Kidney (tissue), 14 donors: ENCODE measurements around the gene EPHA2. TPM values are rescaled to one million over a fixed set of nuclear protein-coding genes. Genes with fewer than 3 reads are reported as not detected.
A peak's percentile ranks its signal among the peaks of the same experiment; 100 is the strongest.

ENCODE experiments used
- DNase-seq, 5 donors: peaks; one replicate each; pipeline ENCODE4 v3.0.0-alpha.2; 2013 to 2020
- FAIRE-seq: peaks from 2 replicates; lab custom pipeline; 2012; peaks lifted over from hg19 to GRCh38; lab: Jason Lieb, UNC
- H3K27ac ChIP-seq, 2 donors: one replicate each; pipeline ENCODE4 v1.7.0; 2013; ENCODE audit warnings: low read depth in 2 of 2, low read length in 2 of 2, inconsistent platforms in 1 of 2
- H3K27me3 ChIP-seq: one replicate; pipeline ENCODE4 v1.7.1; 2013; ENCODE audit warnings: low read length, inconsistent platforms; ENCODE audit not compliant: control insufficient read depth, insufficient read depth
- H3K36me3 ChIP-seq, 3 donors: one replicate each; pipeline versions ENCODE4 v1.7.0 to v1.7.1; 2013; ENCODE audit warnings: low read length in 3 of 3, control low read depth in 1 of 3, inconsistent platforms in 1 of 3; ENCODE audit not compliant: insufficient read depth in 3 of 3, control insufficient read depth in 2 of 3
- H3K4me1 ChIP-seq, 3 donors: one replicate each; pipeline versions ENCODE4 v1.7.0 to v1.7.1; 2013; ENCODE audit warnings: low read length in 3 of 3, inconsistent platforms in 1 of 3, low read depth in 1 of 3; ENCODE audit not compliant: control insufficient read depth in 2 of 3, insufficient read depth in 2 of 3
- H3K4me3 ChIP-seq, 3 donors: one replicate each; pipeline versions ENCODE4 v1.7.0 to v1.8.1; 2013; ENCODE audit warnings: low read length in 3 of 3, control low read depth in 1 of 3, inconsistent platforms in 1 of 3
- H3K9ac ChIP-seq, 3 donors: one replicate each; pipeline versions ENCODE4 v1.7.0 to v1.7.1; 2013; ENCODE audit warnings: low read length in 3 of 3, control low read depth in 1 of 3, inconsistent platforms in 1 of 3
- H3K9me3 ChIP-seq, 3 donors: one replicate each; pipeline versions ENCODE4 v1.7.0 to v1.7.1; 2013; ENCODE audit warnings: low read length in 3 of 3, control low read depth in 1 of 3, inconsistent platforms in 1 of 3; ENCODE audit not compliant: control insufficient read depth in 2 of 3, insufficient read depth in 1 of 3
- CTCF ChIP-seq: IDR thresholded peaks from 3 replicates; pipeline ENCODE4 v1.5.1; 2012; ENCODE audit warnings: mild to moderate bottlenecking, moderate library complexity, borderline replicate concordance; ENCODE audit not compliant: insufficient read depth; ENCODE audit errors: extremely low read depth
- intact Hi-C: fragments of 100-400 bp; cut with DNase I; formaldehyde crosslinking; loops from one replicate; pipeline ENCODE4 v1.11.1; 2022
- polyA plus RNA-seq: library from polyadenylated mRNA; stranded (reverse); fragments of 350-450 nt; fragmentation: Illumina TruSeq; extraction: RNeasy Lipid Tissue Mini Kit (QIAGEN cat#74804); gene quantifications from one replicate; pipeline ENCODE4 v1.2.3, GENCODE V29; 2014; ENCODE audit warnings: low read depth, low replicate concordance; ENCODE audit not compliant: insufficient read depth
- total RNA-seq: library from RNA; stranded (reverse); fragmentation: NEBNext Ultra II Directional; extraction: Animal tissue kit (Norgen Biotek cat#: 25700); gene quantifications from one replicate; pipeline ENCODE4 v1.2.1, GENCODE V29; 2021
- donor health status: control.
- donor health status: control.
- donor health status: control.
- donor health status: control.
- donor health status: control.
- donor health status: DM: yes; HTN: yes; CAD: no.
- donor health status: Normal renal cell carcinoma (clear cell type).

The EPHA2 gene
- total and polyA plus RNA-seq, 2 donors from 2014 or later = 5.5 to 34.2 TPM

GRCh38 chr1:16129921-16130543 is 25.8 kb downstream of the EPHA2 start:
- H3K36me3 ChIP-seq = peaks cover 0 to 56% (median 16%) of the 10 kb centered on the region in 3 donors
- DNase-seq = peak in 1 of 5 donors; percentile 53
- no peak overlapping the region for H3K27ac ChIP-seq
- intact Hi-C loops = no loop called here
- TF ChIP-seq CTCF = no peak
- no peak overlapping the region for H3K9ac ChIP-seq
- H3K27me3 ChIP-seq = no peaks in the 10 kb centered on the region
- no peak overlapping the region for H3K4me3 ChIP-seq
- FAIRE-seq = no peak
- H3K4me1 ChIP-seq = peaks cover 0 to 3% (median 0%) of the 10 kb centered on the region in 3 donors
- H3K9me3 ChIP-seq = no peaks in the 10 kb centered on the region

GRCh38 chr1:16129316-16129715 is 26.6 kb downstream of the EPHA2 start:
- no peak for TF ChIP-seq CTCF
- Histone ChIP-seq H3K9ac (no peak overlapping the region), H3K27me3 (no peaks in the 10 kb centered on the region), H3K4me3 (no peak overlapping the region), H3K27ac (peak overlapping the region in 1 of 2 donors; percentile 11), H3K9me3 (no peaks in the 10 kb centered on the region), H3K36me3 (peaks cover 0 to 52% (median 15%) of the 10 kb centered on the region in 3 donors), H3K4me1 (peaks cover 0 to 3% (median 0%) of the 10 kb centered on the region in 3 donors)
- DNase-seq (peak in 1 of 5 donors; percentile 69), FAIRE-seq (no peak)
- intact Hi-C loops = no loop called here

- peaks cover 0 to 46% (median 14%) of the 10 kb centered on the region in 3 donors for H3K36me3 ChIP-seq
- no peak overlapping the region for H3K9ac ChIP-seq
- FAIRE-seq (no peak), DNase-seq (peak in 1 of 5 donors; percentile 85)
- intact Hi-C loops = no loop called here
- H3K27ac ChIP-seq = peak overlapping the region in 1 of 2 donors; percentile 20
- TF ChIP-seq CTCF = no peak
- peaks cover 0 to 3% (median 0%) of the 10 kb centered on the region in 3 donors for H3K4me1 ChIP-seq
- H3K4me3 ChIP-seq = no peak overlapping the region
- no peaks in the 10 kb centered on the region for H3K9me3 ChIP-seq
- no peaks in the 10 kb centered on the region for H3K27me3 ChIP-seq
Measured at GRCh38 chr1:16128338-16128741, 27.5 kb downstream of the EPHA2 start.
